ENCODE results near the gene ST6GALNAC3.
"Not testable (repeated sequence)": the region's sequence is repeated elsewhere in the genome, so short reads cannot be mapped to it uniquely, and the experiment has no call there.

ST6GALNAC3 gene

DNA sequence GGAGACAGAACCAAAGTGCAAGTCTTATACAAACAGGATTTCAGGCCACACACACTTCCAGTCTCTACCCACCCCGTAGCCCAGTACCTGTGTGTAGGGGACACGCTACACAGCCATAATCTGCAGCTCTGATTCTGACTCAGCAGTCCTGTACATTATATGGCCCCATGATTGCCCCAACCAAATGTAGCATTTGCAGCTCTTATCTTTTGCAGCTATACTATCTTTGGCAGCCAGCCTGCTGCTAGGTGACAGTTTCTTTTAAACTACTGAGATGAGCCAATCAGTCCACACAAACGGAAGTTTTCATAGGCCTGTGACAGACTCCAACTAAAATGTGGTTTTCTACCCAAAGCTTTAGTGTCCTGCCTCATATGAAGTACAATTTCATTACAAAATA lies 533.2 kb downstream of the ST6GALNAC3 start:
- DNase-seq: no peak

DNA sequence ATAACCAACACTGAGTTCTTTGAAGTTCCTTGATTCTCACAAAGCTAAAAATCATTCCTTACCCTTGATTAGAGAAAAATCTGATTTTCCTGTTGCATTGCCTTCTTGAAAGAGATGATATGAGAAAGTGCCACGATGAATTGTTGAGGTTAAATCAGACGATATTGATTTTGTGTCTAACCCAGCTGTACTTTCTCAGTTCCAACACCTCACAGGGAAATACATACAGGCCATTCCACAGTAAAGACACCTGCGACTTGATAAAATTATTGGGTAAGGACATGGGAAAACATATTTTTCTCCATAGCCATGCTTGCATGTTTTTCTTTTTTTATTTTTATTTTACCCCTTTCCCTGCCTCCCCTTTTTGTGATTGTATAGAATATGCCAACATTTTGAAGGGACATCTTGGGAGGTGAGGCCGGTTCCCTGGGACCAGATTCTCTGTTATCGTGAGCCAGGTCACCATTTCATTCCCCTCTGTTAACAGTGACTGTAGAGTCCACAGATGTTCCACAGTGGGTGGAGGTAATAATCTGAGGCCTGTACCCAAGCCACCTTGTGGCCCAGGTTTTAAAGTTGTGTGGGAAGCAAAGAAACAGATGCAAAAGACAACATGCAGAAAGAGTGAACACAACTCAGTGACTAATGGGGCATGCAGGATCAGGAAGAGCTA lies 537.4 kb downstream of the ST6GALNAC3 start:
- no peak for DNase-seq

DNA sequence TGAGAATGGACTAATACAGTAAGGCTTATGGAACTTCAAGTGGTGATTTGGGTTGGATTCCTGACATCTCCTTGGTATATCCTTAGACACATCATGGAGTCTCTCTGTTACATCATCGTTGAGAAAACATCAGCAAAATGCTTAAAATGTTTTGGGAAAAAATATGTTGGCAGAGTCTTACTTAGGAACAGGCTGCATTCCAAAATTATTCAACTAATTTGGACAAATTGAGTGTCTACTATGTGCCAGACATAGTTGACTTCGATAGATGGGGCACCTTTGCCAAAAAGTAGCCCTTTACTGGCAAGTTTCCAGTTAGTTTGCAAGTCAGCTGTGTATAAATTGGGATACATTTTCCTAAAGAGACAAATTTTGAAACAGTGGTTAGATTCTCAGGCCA lies 539.3 kb downstream of the ST6GALNAC3 start:
- no peak for DNase-seq

DNA sequence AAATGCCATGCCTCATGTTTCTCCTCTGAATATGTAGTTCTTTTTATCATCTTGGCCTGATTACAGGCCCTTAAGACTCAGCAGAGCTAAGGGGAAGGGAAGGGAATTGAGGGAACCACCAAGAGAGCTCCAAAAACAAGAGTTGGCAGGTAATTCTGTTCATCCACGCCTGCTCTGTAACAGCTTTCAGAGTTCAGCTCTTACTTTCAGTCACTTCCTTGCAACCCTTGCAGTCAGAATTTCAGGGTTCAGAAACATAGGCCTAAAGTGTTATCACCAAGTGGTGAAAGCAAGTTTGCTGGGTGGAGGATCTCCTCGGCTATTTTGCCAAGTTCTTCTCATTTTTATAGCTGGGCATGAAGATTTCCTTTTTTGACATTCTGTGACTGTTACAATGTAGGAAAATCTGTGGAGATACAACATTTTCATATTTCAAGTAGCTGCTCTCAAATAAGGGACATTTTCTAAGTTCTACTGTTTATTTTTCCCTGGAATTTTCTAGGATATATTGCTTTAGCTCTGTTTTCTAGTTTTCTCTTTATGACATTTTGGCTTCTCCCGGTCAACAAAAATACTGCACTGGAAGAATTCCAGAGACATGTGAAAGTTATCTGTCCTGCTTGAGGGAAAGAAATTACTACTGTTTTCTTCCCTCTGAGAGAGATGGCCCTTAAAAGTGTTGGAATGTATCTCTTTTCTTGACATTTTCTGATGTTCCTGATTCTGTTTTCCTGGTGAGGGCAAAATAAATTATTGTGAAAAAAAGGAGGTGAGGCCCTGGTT lies 540.9 kb downstream of the ST6GALNAC3 start:
- DNase-seq: no peak

DNA sequence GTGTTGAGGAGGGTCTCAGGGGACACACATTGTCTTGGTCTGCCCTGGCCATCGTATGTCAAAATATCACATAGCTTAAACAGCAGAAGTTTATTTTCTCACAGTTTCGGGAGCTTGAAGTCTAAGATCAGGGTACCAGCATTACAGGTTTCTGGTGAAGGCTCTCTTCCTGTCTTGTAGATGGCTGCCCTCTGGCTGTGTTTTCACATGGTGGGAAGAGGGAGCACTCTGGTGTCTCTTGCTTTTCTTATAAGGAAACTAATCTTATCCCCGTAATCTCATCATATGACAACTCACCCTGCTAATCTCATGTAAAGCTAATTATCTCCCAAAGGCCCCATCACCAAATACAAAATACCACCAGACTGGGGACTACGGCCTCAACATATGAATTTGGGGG lies 545.8 kb downstream of the ST6GALNAC3 start:
- no peak for DNase-seq

DNA sequence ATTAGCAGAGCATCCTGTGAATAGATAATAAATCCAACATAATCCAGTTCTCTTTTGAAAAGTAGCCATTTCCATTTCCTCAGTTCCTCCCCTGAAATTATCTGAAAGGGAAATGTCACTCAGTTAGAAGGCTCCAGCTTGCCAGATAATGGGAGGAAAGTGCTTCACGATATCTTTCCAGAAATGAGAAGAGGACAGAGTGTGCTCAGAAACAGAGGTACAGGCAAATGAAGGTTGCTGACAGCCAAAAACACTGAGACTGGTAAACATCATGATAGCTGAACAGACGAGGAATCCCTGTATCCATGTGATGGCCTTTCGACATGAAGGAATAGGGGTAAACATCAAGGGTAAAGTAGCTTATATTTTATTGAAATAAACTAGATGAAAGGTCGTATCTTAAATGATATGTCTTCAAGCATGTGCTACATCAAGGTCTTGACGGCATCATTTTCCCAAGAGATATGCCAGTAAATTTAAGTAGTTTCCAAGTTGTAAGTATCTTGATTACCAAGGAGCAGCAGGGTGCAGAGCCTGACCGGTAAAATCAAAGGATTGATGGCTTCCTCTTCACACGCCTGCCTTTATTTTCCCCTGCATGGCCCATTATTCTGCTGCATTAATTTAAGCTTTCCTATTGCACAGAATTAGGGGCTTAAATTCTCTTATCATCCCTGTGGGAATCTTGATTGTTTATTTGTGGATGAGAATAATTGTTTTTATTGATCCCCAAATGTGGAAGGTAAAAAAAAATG lies 548.4 kb downstream of the ST6GALNAC3 start:
- no peak for DNase-seq

DNA sequence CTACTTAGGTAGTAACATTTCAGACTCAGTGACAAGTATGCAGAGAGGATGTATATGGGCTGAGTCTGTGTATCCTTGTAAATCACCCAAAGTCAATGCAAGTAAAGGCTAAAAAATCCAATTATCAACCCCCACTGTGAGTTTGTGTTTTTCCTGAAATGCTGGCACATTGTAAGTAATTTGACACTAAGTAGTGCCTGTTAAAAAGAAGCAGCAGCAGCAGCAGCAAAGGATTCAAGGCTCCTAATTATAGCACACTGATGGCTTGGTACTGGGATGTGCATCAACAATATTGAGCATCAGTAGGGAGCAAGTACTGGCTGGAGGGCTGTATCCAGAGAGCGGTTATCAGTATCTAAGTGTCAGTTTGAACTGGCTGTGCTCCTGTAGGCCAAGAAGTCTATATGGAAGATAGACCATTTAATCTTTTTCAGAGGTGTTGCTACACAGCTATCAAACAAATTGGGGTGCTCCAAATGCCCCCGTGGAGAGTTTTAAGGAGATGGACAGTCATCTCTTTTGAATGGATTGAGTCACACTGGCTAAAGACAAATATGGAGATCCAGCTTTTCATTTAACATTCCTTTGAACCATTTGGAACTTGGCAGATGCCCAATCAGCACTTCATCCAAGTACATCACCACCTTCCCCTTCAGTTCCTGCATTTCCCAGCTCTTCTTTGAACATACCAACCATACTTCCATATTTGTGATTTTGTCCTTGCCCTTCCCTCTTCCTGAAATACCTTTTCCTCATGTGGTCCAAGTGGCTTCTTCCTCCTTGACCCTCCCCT lies 551.5 kb downstream of the ST6GALNAC3 start:
- DNase-seq: no peak

DNA sequence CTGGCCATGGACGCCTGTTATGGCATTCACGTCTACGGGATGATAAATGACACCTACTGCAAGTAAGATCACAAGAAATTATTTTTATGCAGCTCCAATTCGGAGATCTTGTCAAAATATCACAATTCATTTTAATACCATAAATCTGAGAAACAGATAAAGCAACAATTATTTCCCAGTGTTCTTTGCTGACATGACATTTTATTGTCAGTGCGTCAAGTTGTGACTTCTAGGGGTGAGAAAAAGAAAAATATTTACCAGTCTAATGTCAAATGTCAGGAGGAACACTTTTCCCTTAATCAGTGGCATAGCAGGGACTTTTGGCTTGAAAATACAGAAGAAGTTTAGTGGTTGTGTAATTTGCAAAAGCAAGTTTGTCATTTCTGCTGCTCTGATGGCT lies 553.0 kb downstream of the ST6GALNAC3 start:
- DNase-seq: no peak

DNA sequence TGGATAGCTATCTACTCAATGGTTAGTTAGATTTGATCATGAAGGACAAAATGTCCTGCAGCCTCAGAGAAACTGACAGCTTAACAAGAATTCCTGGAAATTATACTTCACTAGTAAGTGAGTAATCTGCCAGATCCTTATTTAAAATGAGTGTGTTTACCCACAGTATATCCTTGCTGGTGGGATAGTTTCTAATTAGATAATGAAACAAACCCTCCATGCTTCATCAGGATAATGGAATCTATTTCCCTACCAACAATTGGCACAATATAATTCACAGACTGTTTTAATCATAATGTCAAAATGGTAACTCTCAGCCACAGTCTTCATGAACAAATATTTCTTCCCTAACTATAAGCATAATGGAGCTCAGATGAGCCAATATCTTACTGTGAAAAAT lies 553.4 kb downstream of the ST6GALNAC3 start:
- no peak for DNase-seq

DNA sequence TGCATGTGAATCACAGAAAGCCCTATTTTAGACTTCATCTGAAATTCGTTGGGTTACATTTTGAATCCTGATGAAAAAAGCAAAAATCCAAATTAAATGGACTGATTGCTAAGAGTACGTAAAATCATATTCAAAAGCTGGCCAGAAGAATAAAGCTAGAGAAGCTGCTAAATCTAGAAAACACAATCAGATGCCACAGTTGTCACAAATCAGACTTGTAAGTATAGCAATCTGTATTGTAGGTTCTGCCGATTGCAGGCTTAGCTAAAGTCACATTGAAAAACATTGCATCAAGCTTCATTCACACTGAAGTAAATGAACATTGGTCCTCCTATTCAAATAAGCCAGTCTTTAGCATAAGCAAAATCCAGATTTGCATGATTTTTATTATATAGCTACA lies 557.6 kb downstream of the ST6GALNAC3 start:
- no peak for DNase-seq

DNA sequence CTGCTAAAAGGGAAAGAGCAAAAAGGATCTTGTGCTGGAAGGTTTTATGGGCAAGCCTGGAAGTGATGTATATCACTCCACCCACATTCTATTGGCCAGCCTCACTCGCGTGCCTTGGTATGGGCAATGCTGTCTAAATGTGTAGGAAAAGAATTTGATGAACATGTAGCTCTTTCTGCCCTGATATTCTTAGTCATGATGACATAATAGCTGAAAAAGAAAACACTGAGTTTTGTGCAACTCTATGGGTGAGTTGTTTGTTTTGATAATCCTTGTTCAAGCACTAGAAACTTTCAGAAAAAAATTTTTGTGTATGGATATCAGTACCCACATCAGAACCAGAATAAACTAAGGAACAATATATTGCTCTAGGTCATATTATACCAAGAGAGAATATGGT lies 561.2 kb downstream of the ST6GALNAC3 start:
- DNase-seq: no peak

DNA sequence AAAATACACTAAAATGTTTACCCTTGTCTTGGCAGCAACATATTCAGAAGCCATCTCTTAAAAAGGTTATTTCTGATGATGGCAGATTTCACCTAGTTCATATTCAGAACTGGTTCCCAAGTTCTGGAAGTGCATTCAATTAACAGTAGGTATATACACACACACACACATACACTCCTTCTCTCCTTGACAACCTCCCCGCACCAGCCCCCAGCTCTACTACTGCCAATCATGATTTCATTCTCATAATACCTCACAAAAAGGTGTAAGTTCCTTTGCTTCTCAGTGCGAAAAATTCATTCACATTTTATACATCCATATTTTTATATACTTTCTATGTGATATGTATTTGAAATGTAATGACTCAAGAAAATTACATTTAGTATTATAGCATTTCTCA lies 564.6 kb downstream of the ST6GALNAC3 start:
- DNase-seq: no peak

DNA sequence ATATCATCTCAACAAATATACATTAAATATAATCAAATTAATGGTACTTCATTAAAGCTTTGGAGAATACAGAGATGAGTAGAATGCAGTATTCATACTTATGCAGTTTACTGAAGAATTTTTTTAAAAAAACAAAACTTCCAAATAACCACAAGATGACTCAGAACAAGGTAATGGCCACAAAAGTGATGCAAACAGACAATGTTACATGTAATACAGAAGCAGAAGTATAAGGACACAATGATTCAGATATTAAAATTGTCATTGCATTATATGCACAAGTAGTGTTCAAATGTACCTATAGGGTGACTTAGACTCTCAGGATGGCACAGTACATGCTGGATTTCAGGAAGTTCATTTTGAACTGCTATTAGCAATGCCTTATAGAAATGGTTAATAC lies 565.5 kb downstream of the ST6GALNAC3 start:
- no peak for DNase-seq

DNA sequence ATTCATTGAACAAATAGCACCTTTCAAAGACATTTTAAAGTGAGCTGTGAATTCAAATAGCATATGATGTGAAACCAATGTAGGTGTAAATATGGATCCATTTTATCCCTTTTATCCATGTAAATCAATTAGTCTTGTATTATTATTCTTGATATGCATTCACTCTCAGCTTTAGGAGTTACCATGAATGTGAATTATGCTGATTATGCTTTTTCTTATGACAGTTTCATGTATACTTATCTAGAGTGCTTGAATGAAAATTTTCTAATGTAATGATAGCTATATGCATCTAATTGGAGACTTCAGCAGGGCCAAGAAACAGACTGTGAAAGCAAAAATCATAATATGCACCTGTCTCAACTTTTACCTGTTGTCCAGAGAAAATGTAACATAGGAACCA lies 566.2 kb downstream of the ST6GALNAC3 start:
- no peak for DNase-seq

DNA sequence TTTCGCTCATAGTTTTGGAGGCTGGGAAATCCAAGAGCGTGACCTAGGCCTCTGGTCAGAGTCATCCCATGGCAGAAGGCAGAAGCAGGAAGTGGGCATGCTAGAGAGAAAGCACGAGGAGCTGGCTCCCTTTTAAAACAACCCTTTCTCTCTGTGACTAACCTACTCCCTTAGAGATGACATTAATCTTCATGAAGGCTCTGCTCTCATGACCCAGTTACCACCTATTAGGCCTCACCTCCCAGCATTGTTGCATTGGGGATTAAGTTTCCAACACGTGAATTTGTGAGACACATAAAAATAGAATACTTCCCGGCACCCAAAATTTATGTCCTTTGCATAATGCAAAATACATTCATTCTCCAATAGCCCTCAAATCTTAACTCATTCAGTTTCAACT lies 569.6 kb downstream of the ST6GALNAC3 start:
- DNase-seq: no peak

DNA sequence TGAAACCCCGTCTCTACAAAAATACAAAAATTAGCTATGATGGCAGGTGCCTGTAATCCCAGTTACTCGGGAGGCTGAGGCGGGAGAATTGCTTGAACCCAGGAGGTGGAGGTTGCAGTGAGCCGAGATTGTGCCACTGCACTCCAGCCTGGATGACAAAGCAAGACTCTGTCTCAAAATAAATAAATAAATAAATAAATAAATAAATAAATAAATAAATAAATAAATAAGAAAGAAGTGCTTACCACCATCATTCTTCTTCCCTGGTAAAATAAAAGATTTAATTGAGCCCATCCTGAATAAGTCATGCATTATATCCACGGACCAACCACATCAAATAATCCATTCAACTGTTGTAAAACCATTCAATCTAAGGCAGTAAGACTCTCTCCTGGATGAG lies 578.3 kb downstream of the ST6GALNAC3 start:
- not testable (repeated sequence) for DNase-seq

DNA sequence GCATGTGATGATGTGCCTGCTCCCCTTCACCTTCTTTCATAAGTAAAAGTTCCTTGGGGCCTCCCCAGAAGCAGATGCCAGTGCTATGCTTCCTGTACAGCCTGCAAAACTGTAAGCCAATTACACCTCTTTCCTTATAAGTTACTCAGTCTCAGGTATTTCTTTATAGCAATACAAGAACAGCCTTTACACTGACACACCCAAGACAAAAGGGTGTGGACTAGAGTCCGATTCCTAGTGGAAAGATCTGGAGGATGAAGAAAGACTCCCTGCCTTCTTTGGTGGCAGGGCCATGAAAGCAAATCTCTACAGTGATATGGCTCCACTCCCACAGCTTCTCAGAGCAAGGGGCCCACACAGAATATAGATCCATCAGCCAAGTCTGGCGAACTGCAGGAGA lies 583.1 kb downstream of the ST6GALNAC3 start:
- no peak for DNase-seq

DNA sequence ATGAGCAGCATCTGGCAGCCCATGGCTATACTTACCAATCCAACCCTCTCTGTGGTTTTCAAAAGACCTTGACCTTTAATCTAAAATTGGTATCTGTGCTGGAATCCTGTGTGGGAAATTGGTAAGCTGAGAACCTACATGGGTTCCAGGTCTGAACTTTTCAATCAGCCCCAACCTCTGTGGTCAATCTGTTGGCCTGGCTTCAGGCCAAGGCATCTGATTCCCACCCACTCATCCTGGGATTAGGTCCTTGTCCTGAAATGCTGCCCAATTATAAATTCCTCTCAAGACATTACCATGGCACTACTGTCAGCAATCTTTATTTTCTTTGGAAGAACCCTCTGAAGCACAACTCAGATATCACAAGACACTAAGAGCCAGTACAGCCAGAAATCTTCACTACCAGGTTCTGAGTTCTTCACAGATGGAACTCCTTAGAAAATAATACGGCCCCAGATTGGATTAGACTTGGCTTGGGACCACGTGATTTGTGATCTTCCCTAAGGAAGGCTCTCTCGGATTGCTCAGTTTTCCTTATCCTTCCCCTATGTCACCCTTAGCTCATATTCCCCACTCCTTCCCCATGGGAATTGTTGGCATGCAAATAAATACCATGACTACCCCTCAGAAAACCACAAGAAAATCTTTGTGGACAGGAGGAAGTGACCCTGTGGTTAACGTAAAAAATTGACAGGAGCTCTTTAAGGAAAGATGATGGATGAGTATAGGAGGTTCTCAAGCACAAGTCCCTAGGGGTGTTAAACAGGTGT lies 584.8 kb downstream of the ST6GALNAC3 start:
- DNase-seq: no peak

DNA sequence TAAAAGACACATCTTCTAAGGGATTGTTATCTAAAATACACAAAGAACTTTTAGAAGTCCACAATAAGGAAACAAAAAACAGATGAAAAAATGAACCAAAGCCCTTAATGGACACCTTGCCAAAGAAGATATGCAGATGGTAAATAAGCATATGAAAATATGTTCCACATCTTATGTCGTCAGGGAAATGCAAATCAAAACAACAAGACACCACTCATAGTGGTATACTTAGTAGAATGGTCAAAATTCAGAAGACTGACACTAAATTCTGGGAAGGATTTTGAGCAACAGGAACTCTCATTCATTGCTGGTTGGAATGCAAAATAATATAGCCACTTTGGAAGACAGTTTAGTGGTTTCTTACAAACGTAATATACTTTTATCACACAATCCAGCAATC lies 587.0 kb downstream of the ST6GALNAC3 start:
- no peak for DNase-seq

DNA sequence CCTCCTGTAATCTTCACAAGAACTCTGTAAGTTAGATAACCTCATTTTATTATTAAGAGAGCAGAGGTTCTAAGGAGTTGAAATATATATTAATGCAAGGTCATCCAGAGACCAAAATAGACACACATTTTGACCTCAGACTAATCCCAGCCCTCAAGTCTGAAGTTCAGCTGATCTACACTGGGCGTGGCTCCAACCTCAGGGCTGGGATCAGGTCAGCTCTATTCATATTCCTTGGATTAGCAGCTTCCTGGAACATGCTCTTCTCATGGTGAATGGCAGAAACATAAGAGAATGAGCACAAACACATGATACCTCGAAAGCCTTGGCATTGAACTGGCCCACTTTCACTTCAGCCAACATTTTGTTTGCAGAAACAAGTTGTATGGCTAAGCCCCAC lies 592.0 kb downstream of the ST6GALNAC3 start:
- no peak for DNase-seq

DNA sequence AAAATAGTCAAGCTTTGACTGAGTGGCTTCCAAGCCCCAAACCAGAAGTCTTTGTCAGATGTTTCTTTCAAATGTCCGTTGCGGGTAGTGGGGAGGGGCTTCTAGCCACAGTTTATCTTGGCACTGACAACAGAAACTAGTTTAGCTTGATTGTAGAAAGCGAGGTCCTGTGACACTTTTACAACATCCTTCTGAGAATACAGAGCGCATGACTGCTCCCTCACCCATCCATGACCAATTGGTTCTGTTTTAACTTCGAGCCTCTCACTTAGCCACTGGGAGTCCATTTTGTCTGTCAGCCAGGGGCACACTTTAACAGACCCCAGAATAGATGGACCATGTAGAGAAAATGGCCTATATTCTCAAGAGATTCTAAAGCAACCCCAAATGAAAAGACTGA lies 593.5 kb downstream of the ST6GALNAC3 start:
- DNase-seq: no peak

DNA sequence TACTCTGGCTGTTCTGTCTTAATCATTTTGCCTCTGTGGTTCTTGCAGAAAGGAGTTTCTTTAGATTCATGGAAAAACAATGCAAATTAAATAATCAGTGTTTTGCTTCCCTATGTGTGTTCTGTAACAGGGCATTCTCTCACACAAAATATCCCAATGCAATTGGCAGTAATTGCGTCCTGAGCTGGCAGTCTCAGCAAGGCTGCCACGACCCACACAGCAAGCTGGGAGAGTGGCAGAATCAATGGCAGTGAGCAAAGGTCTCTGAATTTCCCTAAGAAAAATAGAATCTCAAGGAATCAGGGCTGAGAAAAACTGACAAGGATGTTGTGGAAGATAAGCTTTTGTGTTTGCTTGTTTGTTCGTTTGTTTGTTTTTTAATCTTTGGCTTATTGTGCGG lies 594.6 kb downstream of the ST6GALNAC3 start:
- no peak for DNase-seq
